Chondrocyte (in vitro differentiated cells): ENCODE results near the gene RNF10. TPM values are rescaled to one million over a fixed set of nuclear protein-coding genes. Genes with fewer than 3 reads are reported as not detected.
A peak's percentile ranks its signal among the peaks of the same experiment; 100 is the strongest.

Source experiments
- DNase-seq: peaks from one replicate; pipeline ENCODE4 v3.0.0; 2021; ENCODE audit warnings: mixed read lengths, low spot score
- H3K27ac Mint-ChIP-seq: one replicate; pipeline ENCODE4 v1.8.0; 2021; ENCODE audit warnings: mild to moderate bottlenecking, moderate library complexity, mixed read lengths; ENCODE audit not compliant: unreplicated experiment
- H3K27me3 Mint-ChIP-seq: 2 replicates; pipeline ENCODE4 v1.8.0; 2021; ENCODE audit warnings: low read depth, mixed read lengths
- H3K36me3 Mint-ChIP-seq: 2 replicates; pipeline ENCODE4 v1.8.0; 2021; ENCODE audit warnings: low read depth, mixed read lengths
- H3K4me1 Mint-ChIP-seq: 2 replicates; pipeline ENCODE4 v1.8.0; 2021; ENCODE audit warnings: low read depth, mild to moderate bottlenecking, mixed read lengths
- H3K4me3 Mint-ChIP-seq: one replicate; pipeline ENCODE4 v1.8.0; 2021; ENCODE audit warnings: mild to moderate bottlenecking, moderate library complexity, mixed read lengths; ENCODE audit not compliant: unreplicated experiment
- H3K9me3 Mint-ChIP-seq: 2 replicates; pipeline ENCODE4 v1.8.0; 2021; ENCODE audit warnings: low read depth, mixed read lengths
- CTCF ChIP-seq: fragments of 200-600 bp; sonication (generic); IDR thresholded peaks from 2 replicates; pipeline ENCODE4 v1.5.0; 2021; ENCODE audit warnings: antibody characterized with exemption, mild to moderate bottlenecking, moderate library complexity
- total RNA-seq: library from RNA; stranded (reverse); gene quantifications from 3 replicates; pipeline ENCODE4 v1.2.1, GENCODE V29; 2021

RNF10 gene
- total RNA-seq, 1 donor from 2014 or later = 136 TPM

- Mint-ChIP-seq H3K27ac (peak within 1 kb of the TSS; percentile 91), H3K27me3 (peaks cover 1% of the 10 kb centered on the region), H3K36me3 (peaks cover 18% of the 10 kb centered on the region), H3K9me3 (no peaks in the 10 kb centered on the region), H3K4me1 (peaks cover 32% of the 10 kb centered on the region), H3K4me3 (peak within 1 kb of the TSS; percentile 98)
- TF ChIP-seq CTCF = peak; percentile 8
- DNase-seq = peak; percentile 96
Measured at GRCh38 chr12:120580787-120581723, 46.9 kb downstream of the RNF10 start, which contains the start of gene POP5. TSS of gene POP5 (minus strand) at chr12:120581402. CDS start at chr12:120581362, 40 bp downstream.

- peak overlapping the region; percentile 98 for H3K4me3 Mint-ChIP-seq
- peaks cover 10% of the 10 kb centered on the region for H3K36me3 Mint-ChIP-seq
- H3K27ac Mint-ChIP-seq = no peak overlapping the region
- H3K27me3 Mint-ChIP-seq = peaks cover 1% of the 10 kb centered on the region
- H3K9me3 Mint-ChIP-seq = no peaks in the 10 kb centered on the region
- peaks cover 32% of the 10 kb centered on the region for H3K4me1 Mint-ChIP-seq
- TF ChIP-seq CTCF = no peak
- no peak for DNase-seq
Measured at GRCh38 chr12:120581998-120582397, 47.8 kb downstream of the RNF10 start.

GRCh38 chr12:120583478-120584030 is 49.4 kb downstream of the RNF10 start:
- Mint-ChIP-seq H3K9me3 (no peaks in the 10 kb centered on the region), H3K27ac (no peak overlapping the region), H3K36me3 (peaks cover 4% of the 10 kb centered on the region), H3K4me1 (peaks cover 32% of the 10 kb centered on the region), H3K4me3 (peak overlapping the region; percentile 20), H3K27me3 (peaks cover 1% of the 10 kb centered on the region)
- DNase-seq = no peak
- peak; percentile 93 for TF ChIP-seq CTCF

GRCh38 chr12:120584343-120585149 is 50.4 kb downstream of the RNF10 start:
- DNase-seq = no peak
- Mint-ChIP-seq H3K4me3 (peak overlapping the region; percentile 57), H3K27ac (no peak overlapping the region), H3K27me3 (peaks cover 1% of the 10 kb centered on the region), H3K36me3 (peaks cover under 1% of the 10 kb centered on the region), H3K9me3 (no peaks in the 10 kb centered on the region), H3K4me1 (peaks cover 32% of the 10 kb centered on the region)
- peak; percentile 65 for TF ChIP-seq CTCF

GRCh38 chr12:120586206-120586605 is 52.0 kb downstream of the RNF10 start:
- TF ChIP-seq CTCF = no peak
- peaks cover 1% of the 10 kb centered on the region for H3K27me3 Mint-ChIP-seq
- H3K4me1 Mint-ChIP-seq = peaks cover 19% of the 10 kb centered on the region
- no peaks in the 10 kb centered on the region for H3K36me3 Mint-ChIP-seq
- no peak for DNase-seq
- H3K9me3 Mint-ChIP-seq = no peaks in the 10 kb centered on the region
- H3K4me3 Mint-ChIP-seq = no peak overlapping the region
- no peak overlapping the region for H3K27ac Mint-ChIP-seq
